ENCODE results near the gene SSMEM1. TPM values are rescaled to one million over a fixed set of nuclear protein-coding genes. Genes with fewer than 3 reads are reported as not detected.
"Not testable (repeated sequence)": the region's sequence is repeated elsewhere in the genome, so short reads cannot be mapped to it uniquely, and the experiment has no call there.

SSMEM1 gene
- total RNA-seq, 1 experiment from 2014 or later, result not detected

GRCh38 chr7:130246491-130246890 lies 38.8 kb downstream of the SSMEM1 start:
- not testable (repeated sequence) for DNase-seq (ENCODE audit: low read depth)

DNA sequence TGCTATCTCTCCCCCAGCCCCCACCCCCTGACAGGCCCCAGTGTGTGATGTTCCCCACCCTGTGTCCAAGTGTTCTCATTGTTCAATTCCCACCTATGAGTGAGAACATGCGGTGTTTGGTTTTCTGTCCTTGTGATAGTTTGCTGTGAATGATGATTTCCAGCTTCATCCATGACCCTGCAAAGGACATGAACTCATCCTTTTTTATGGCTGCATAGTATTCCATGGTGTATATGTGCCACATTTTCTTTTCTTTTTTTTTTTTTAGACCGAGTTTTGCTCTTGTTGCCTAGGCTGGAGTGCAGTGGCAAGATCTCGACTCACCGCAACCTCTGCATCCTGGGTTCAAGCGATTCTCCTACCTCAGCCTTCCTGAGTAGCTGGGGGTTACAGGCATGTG lies 41.2 kb downstream of the SSMEM1 start:
- not testable (repeated sequence) for DNase-seq (ENCODE audit: low read depth)

GRCh38 chr7:130249626-130250025 lies 42.0 kb downstream of the SSMEM1 start:
- not testable (repeated sequence) for DNase-seq (ENCODE audit: low read depth)

GRCh38 chr7:130254555-130254954 lies 46.9 kb downstream of the SSMEM1 start:
- DNase-seq (ENCODE audit: low read depth), result no peak

DNA sequence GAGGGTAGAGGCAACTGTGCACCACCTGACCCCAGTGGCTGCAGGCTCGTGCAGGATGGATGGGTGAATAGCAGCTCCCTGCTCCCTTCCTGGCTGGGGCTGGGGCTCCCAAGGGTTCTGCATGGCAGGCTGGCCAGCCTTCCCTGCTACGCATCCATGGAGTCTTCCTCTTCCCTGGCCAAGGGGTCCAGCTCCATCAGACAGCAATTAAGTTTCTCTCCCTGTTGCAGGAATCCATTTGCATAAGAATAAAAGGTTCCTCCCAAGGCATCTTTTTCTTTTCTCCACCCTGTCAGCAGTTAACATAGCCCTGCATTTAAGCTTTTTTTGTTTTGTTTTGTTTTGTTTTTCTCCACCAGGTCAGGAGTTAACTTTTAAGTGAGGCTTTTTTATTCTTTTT lies 49.0 kb downstream of the SSMEM1 start:
- DNase-seq (ENCODE audit: low read depth), result no peak

GRCh38 chr7:130258494-130259078 lies 50.9 kb downstream of the SSMEM1 start:
- no peak for DNase-seq (ENCODE audit: low read depth)

DNA sequence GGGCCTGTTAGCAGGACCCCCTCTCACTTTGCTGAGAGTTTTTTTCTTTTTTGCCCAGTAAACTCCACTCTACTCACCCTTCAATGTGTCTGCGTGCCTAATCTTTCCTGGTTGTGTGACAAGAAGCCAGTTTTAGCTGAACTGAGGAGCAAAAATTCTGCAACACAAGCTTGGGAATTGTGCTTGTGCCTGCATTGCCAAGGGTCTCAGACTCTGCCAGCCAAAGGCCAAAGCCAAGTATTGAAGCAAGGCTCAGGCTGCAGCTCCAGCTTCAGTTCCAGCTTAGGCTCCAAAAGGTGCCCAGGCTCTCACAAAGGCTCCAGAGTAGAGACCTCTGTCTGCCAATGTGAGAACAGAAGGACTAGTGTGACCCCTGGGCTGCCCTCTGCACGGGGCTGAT lies 54.8 kb downstream of the SSMEM1 start:
- no peak for DNase-seq (ENCODE audit: low read depth)

DNA sequence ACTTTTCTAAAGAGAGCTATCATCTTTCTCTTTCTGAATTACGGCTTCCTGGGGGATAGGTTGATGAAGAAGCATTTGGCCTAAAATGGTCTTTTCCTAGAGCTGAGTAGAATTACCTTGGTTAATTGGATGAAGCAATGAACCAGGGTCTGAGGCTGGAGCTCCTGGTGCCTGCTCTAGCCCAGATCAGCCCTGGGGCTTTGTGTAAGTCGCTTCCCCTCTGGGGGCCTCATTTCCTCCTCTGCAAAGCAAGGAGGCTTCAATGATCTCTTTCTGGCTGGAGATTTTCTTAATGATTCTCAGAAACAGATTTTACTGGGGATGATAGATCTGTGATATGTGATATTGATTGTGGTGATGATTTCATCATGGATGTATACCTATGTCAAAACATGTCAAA lies 55.5 kb downstream of the SSMEM1 start:
- no peak for DNase-seq (ENCODE audit: low read depth)

Other genes starting within 250 kb of the SSMEM1 start
- gene ZC3HC1, start 156.5 kb upstream of the SSMEM1 start, total RNA-seq (2014; rRNA removed; shearing (Covaris generic)), result 34.7 and 38.0 TPM in 2 replicates
- gene KLHDC10, start 137.3 kb upstream of the SSMEM1 start, total RNA-seq (2014; rRNA removed; shearing (Covaris generic)), result 21.3 and 23.7 TPM in 2 replicates
- 19.3 and 26.7 TPM in 2 replicates for gene TMEM209, start 2.5 kb upstream of the SSMEM1 start, total RNA-seq (2014; rRNA removed; shearing (Covaris generic))
- not detected in 2 replicates for gene CPA2, start 59.0 kb downstream of the SSMEM1 start, total RNA-seq (2014; rRNA removed; shearing (Covaris generic))
- gene CPA4, start 85.3 kb downstream of the SSMEM1 start, total RNA-seq (2014; rRNA removed; shearing (Covaris generic)), result 16.8 and 17.9 TPM in 2 replicates
- gene CPA5, start 137.0 kb downstream of the SSMEM1 start, total RNA-seq (2014; rRNA removed; shearing (Covaris generic)), result 0.12 and 0.20 TPM in 2 replicates
- gene CPA1, start 172.6 kb downstream of the SSMEM1 start, total RNA-seq (2014; rRNA removed; shearing (Covaris generic)), result not detected in 2 replicates
- gene CEP41, start 233.2 kb downstream of the SSMEM1 start, total RNA-seq (2014; rRNA removed; shearing (Covaris generic)), result 27.2 and 36.8 TPM in 2 replicates

All from RPMI7951 (cell line).